Panc1 (cell line): ENCODE measurements around the gene KTN1.

ENCODE experiments used
- CTCF ChIP-seq: fragments of 450-650 bp; IDR thresholded peaks from 2 replicates; pipeline ENCODE4 v1.5.1; 2017; ENCODE audit warnings: mild to moderate bottlenecking
- POLR2AphosphoS5 ChIP-seq: IDR thresholded peaks from 2 replicates; pipeline ENCODE4 v1.6.1; 2012; ENCODE audit warnings: mild to moderate bottlenecking, low read depth, low read length, moderate library complexity

- TF ChIP-seq CTCF: no peak
- TF ChIP-seq POLR2AphosphoS5: no peak
Observed at GRCh38 chr14:55539975-55540374, 40.0 kb upstream of the KTN1 start.
